ENCODE data around the gene BTD. TPM values are rescaled to one million over a fixed set of nuclear protein-coding genes. Genes with fewer than 3 reads are reported as not detected.

BTD gene
- total RNA-seq, 4 donors from 2014 or later, result 20.5 to 53.9 (median 44.6) TPM

- no peak for TF ChIP-seq POLR2AphosphoS5 (IDR thresholded peaks at IDR 0.05)
- no peak for TF ChIP-seq POLR2A (IDR thresholded peaks at IDR 0.05)
- no peak for TF ChIP-seq CTCF (IDR thresholded peaks at IDR 0.05)
- no peak for TF ChIP-seq EP300 (IDR thresholded peaks at IDR 0.05)
- Histone ChIP-seq H3K9me3 (no peaks in the 10 kb centered on the region), H3K4me1 (peaks cover 0 to 13% (median 6%) of the 10 kb centered on the region in 3 donors), H3K36me3 (peaks cover 0 to 37% of the 10 kb centered on the region in 2 donors), H3K27ac (no peak overlapping the region), H3K27me3 (no peaks in the 10 kb centered on the region), H3K4me3 (no peak overlapping the region)
- 81 to 86% methylated on average over 3 of the region's 3 CpGs for WGBS, 2 donors (ENCODE audit: low coverage in 1 of 2)
- no peak for ATAC-seq
These were observed 65.9 kb downstream of the BTD start for GRCh38 chr3:15667484-15667883.

GRCh38 chr3:15673536-15673935 lies 72.0 kb downstream of the BTD start:
- Histone ChIP-seq H3K4me3 (no peak overlapping the region), H3K4me1 (peaks cover 0 to 13% (median 2%) of the 10 kb centered on the region in 3 donors), H3K36me3 (peaks cover 4 to 85% of the 10 kb centered on the region in 2 donors), H3K27ac (no peak overlapping the region), H3K27me3 (no peaks in the 10 kb centered on the region), H3K9me3 (no peaks in the 10 kb centered on the region)
- 90 to 100% methylated on average over 1 of the region's 1 CpG for WGBS, 2 donors (ENCODE audit: low coverage in 1 of 2)
- no peak for ATAC-seq
- TF ChIP-seq CTCF (IDR thresholded peaks at IDR 0.05) (no peak), POLR2AphosphoS5 (IDR thresholded peaks at IDR 0.05) (no peak), POLR2A (IDR thresholded peaks at IDR 0.05) (no peak), EP300 (IDR thresholded peaks at IDR 0.05) (no peak)

GRCh38 chr3:15676259-15676658 lies 74.7 kb downstream of the BTD start:
- H3K27me3 ChIP-seq, result no peaks in the 10 kb centered on the region
- H3K4me1 ChIP-seq, result no peaks in the 10 kb centered on the region
- 85 to 95% methylated on average over 2 of the region's 2 CpGs for WGBS, 2 donors (ENCODE audit: low coverage in 1 of 2)
- ATAC-seq, result no peak
- no peak overlapping the region for H3K27ac ChIP-seq
- TF ChIP-seq POLR2AphosphoS5 (IDR thresholded peaks at IDR 0.05) (no peak), CTCF (IDR thresholded peaks at IDR 0.05) (no peak), EP300 (IDR thresholded peaks at IDR 0.05) (no peak), POLR2A (IDR thresholded peaks at IDR 0.05) (no peak)
- peaks cover 4 to 88% of the 10 kb centered on the region in 2 donors for H3K36me3 ChIP-seq
- no peaks in the 10 kb centered on the region for H3K9me3 ChIP-seq
- H3K4me3 ChIP-seq, result no peak overlapping the region

- no peaks in the 10 kb centered on the region for H3K9me3 ChIP-seq
- peaks cover 9 to 24% (median 11%) of the 10 kb centered on the region in 3 donors for H3K4me1 ChIP-seq
- ATAC-seq, result no peak
- H3K4me3 ChIP-seq, result no peak overlapping the region
- H3K27ac ChIP-seq, result no peak overlapping the region
- no peaks in the 10 kb centered on the region for H3K27me3 ChIP-seq
- TF ChIP-seq POLR2AphosphoS5 (IDR thresholded peaks at IDR 0.05) (no peak), CTCF (IDR thresholded peaks at IDR 0.05) (no peak), POLR2A (IDR thresholded peaks at IDR 0.05) (no peak), EP300 (IDR thresholded peaks at IDR 0.05) (no peak)
- H3K36me3 ChIP-seq, result peaks cover 4 to 61% of the 10 kb centered on the region in 2 donors
- WGBS, 2 donors (ENCODE audit: low coverage in 1 of 2), result 80 to 91% methylated on average over 1 to 5 of the region's 5 CpGs
These were observed 77.8 kb downstream of the BTD start for GRCh38 chr3:15679306-15679705.

GRCh38 chr3:15681668-15682067 lies 80.1 kb downstream of the BTD start:
- Histone ChIP-seq H3K27me3 (no peaks in the 10 kb centered on the region), H3K9me3 (no peaks in the 10 kb centered on the region), H3K4me1 (peaks cover 9 to 24% (median 11%) of the 10 kb centered on the region in 3 donors), H3K36me3 (peaks cover 4 to 61% of the 10 kb centered on the region in 2 donors), H3K4me3 (no peak overlapping the region), H3K27ac (no peak overlapping the region)
- TF ChIP-seq CTCF (IDR thresholded peaks at IDR 0.05), result no peak
- no peak for TF ChIP-seq EP300 (IDR thresholded peaks at IDR 0.05)
- TF ChIP-seq POLR2AphosphoS5 (IDR thresholded peaks at IDR 0.05), result no peak
- no peak for TF ChIP-seq POLR2A (IDR thresholded peaks at IDR 0.05)
- WGBS, 2 donors (ENCODE audit: low coverage in 1 of 2), result 73% methylated on average over 2 of the region's 2 CpGs; no CpG with 5 or more reads in 1 of the 2 donors
- no peak for ATAC-seq
